ENCODE results near the gene NTRK1. TPM values are rescaled to one million over a fixed set of nuclear protein-coding genes. Genes with fewer than 3 reads are reported as not detected.

NTRK1 gene
- total and polyA plus RNA-seq, 2 of the 13 experiments (the other 11 are each of a cell fraction or from before 2014, with no cell fraction given), result not detected

DNA sequence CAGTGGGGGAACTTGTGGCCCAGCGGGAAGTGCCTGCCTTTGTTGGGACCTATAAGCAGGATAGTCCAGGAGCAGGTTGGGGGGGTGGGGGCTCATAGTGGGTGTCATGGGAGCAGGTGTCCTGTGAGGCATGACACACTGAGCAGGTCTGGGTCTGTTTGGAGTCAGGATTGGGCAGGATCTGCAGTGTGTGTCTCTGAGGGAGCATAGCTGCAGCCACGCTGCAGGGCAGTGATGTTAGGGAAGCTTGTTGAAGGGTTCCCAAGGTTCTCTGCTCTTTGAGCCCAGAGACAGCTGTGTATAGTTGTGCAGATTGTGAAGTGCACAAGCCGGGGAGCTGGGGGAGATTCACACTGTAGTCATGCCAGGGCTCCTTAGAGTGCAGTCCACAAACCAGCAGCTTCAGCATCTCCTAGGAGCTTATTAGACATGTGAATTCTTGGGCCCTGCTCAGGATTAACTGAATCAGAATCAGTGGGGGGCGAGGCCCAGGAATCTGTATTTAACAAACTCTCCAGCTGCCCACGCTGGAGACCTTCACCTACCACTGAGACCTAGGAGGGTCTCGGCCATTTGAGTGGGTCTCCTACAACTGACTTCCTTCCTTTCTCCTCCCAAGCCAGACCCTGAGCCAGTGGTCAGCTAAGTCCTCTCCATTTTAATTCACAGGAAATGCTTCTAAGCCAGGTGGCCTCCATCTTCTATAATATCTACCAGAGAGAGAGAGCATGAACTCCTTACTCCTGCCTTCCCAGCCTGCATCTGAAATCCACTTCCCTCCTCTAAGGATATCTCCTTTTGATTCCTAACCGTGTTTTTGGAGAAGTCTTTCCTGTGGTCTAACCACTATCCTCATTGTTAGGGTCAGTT lies 12.8 kb upstream of the NTRK1 start:
- BruUV-seq (replicated peaks), result no TSS peak

More for the DNA sequence above, 12.8 kb upstream of the NTRK1 start:
- no peak for DNase-seq (ENCODE audit: low spot score)
- H3K27ac ChIP-seq (ENCODE audit: extremely low read length, insufficient read depth, low read length), result no peak overlapping the region
- intact Hi-C loops (cut with micrococcal nuclease; ENCODE audit: unreplicated experiment) (no loop called here), in situ Hi-C loops (cut with HindIII; ENCODE audit: extremely low pct_ligation_motif_present, low pct_unique_long_range_greater_than_20kb) (no loop called here)
- peaks cover 4 to 38% of the 10 kb centered on the region in 2 experiments; a peak in 2 of 5 replicates for H3K27me3 ChIP-seq (ENCODE audit: control insufficient read depth in 1 of 2, insufficient read depth in 2 of 2, low read length in 2 of 2)
- 0% methylated on average over 4 of the region's 7 CpGs for WGBS (ENCODE audit: low lambda C conversion rate)
- no peak overlapping the region for H3K9ac ChIP-seq (ENCODE audit: insufficient read depth, low read depth, low read length)
- H3K4me1 ChIP-seq (ENCODE audit: insufficient read depth, low read length), result peaks cover 10% of the 10 kb centered on the region
- no peak overlapping the region for H2AFZ ChIP-seq (ENCODE audit: low read length)
- FAIRE-seq, result no peak
- H3K79me2 ChIP-seq (ENCODE audit: insufficient read depth, low read length), result no peaks in the 10 kb centered on the region
- TF ChIP-seq, protein P1, sequence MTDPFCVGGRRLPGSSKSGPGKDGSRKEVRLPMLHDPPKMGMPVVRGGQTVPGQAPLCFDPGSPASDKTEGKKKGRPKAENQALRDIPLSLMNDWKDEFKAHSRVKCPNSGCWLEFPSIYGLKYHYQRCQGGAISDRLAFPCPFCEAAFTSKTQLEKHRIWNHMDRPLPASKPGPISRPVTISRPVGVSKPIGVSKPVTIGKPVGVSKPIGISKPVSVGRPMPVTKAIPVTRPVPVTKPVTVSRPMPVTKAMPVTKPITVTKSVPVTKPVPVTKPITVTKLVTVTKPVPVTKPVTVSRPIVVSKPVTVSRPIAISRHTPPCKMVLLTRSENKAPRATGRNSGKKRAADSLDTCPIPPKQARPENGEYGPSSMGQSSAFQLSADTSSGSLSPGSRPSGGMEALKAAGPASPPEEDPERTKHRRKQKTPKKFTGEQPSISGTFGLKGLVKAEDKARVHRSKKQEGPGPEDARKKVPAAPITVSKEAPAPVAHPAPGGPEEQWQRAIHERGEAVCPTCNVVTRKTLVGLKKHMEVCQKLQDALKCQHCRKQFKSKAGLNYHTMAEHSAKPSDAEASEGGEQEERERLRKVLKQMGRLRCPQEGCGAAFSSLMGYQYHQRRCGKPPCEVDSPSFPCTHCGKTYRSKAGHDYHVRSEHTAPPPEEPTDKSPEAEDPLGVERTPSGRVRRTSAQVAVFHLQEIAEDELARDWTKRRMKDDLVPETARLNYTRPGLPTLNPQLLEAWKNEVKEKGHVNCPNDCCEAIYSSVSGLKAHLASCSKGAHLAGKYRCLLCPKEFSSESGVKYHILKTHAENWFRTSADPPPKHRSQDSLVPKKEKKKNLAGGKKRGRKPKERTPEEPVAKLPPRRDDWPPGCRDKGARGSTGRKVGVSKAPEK (CRISPR knock-in tag; IDR thresholded peaks at IDR 0.05; ENCODE audit: borderline replicate concordance), result no peak
- TF ChIP-seq TAF15 (IDR thresholded peaks at IDR 0.05; ENCODE audit: low read depth, low read length, poor library complexity, severe bottlenecking) (no peak), RXRA (CRISPR knock-in tag; IDR thresholded peaks at IDR 0.05) (no peak), ZIK1 (CRISPR knock-in tag; IDR thresholded peaks at IDR 0.05; ENCODE audit: borderline replicate concordance, low read depth) (no peak), HDAC2 (CRISPR knock-in tag; IDR thresholded peaks at IDR 0.05) (no peak), SOX13 (IDR thresholded peaks at IDR 0.05) (no peak), SOX13 (CRISPR knock-in tag; conservative IDR thresholded peaks at IDR 0.05 in 1 of 2, IDR thresholded peaks at IDR 0.05 in 1 of 2) (no peak)
- TF ChIP-seq, protein P2, sequence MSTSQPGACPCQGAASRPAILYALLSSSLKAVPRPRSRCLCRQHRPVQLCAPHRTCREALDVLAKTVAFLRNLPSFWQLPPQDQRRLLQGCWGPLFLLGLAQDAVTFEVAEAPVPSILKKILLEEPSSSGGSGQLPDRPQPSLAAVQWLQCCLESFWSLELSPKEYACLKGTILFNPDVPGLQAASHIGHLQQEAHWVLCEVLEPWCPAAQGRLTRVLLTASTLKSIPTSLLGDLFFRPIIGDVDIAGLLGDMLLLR (CRISPR knock-in tag; IDR thresholded peaks at IDR 0.05), result no peak
- no peaks in the 10 kb centered on the region for H3K36me3 ChIP-seq (replicated peaks in 1 of 2; ENCODE audit: control insufficient read depth in 1 of 2, insufficient read depth in 2 of 2, low read length in 2 of 2)
- H3K4me2 ChIP-seq (ENCODE audit: low read depth, low read length), result no peak overlapping the region
- no peaks in the 10 kb centered on the region for H4K20me1 ChIP-seq (ENCODE audit: insufficient read depth, low read length)
- no peak for ATAC-seq
- CTCF ChIA-PET (ENCODE audit: low intra/inter-chr PET ratio, low total read pairs), result no interaction called here
- POLR2A ChIA-PET, result no interaction called here
- no peaks in the 10 kb centered on the region for H3K9me3 ChIP-seq (ENCODE audit: low read length)
- no peak overlapping the region for H3K4me3 ChIP-seq (replicated peaks in 1 of 3; ENCODE audit: insufficient read depth in 1 of 3, low read depth in 2 of 3, low read length in 3 of 3)

All from HepG2 (cell line).